Renal pelvis (tissue), 4 donors: ENCODE measurements around the gene MAP1LC3B2. TPM values are rescaled to one million over a fixed set of nuclear protein-coding genes. Genes with fewer than 3 reads are reported as not detected.
"Not testable (repeated sequence)": the region's sequence is repeated elsewhere in the genome, so short reads cannot be mapped to it uniquely, and the experiment has no call there.

ENCODE experiments used
- DNase-seq: peaks from one replicate; pipeline ENCODE4 v3.0.0-alpha.2; 2013
- polyA plus RNA-seq, 3 donors: library from polyadenylated mRNA; unstranded; fragments of 120-200 nt; gene quantifications; one replicate each; pipeline ENCODE4 v1.2.1, GENCODE V29; 2013; ENCODE audit not compliant: insufficient read length in 3 of 3

MAP1LC3B2 gene
- polyA plus RNA-seq, 3 donors: 8.1 to 11.8 (median 11.5) TPM

GRCh38 chr12:116556964-116557698 lies 2.0 kb upstream of the MAP1LC3B2 start:
- no peak for DNase-seq

DNA sequence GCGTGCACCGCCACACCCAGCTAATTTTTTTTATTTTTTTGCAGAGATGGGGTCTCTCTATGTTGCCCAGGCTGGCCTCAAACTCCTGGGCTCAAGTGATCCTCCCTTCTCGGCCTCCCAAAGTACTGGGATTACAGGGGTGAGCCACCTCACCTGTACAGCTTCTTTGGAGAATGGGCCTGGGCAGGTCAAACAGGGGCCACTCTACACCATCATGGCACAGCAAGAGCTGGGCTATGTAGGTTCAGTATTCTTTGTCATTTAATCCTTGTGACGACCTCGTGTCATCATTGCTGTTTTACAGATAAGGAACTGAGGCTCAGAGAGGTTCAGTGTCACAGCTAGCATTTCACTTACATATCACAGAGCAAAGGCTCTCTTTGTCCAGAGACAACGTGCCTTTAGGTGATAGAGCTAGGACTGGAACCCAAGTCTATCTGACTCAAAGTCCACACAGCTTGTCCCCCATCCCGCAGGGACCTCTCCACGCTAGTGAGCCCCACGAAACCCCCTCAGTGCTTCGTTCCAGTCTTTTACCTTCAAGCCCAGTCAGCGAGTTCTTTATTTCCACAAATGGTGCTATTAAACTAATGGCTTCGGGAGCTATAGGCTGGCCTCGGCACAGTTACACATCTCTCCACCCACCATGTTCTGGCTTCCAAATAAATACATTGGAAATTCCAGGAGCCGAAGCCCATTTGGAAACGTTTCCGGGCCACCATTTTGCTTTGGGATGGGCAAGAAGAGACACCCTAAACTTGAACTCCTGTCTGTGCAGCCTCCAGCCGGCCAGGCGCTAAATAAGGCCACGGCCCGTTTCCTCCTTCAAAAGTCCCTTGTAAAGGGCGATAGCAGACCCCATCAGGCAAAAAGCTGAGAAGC lies 660 bp upstream of the MAP1LC3B2 start:
- no peak for DNase-seq

GRCh38 chr12:116561181-116561821 lies 2.1 kb downstream of the MAP1LC3B2 start:
- DNase-seq: no peak

- no peak for DNase-seq
Observed at GRCh38 chr12:116562090-116562489, 2.9 kb downstream of the MAP1LC3B2 start.

DNA sequence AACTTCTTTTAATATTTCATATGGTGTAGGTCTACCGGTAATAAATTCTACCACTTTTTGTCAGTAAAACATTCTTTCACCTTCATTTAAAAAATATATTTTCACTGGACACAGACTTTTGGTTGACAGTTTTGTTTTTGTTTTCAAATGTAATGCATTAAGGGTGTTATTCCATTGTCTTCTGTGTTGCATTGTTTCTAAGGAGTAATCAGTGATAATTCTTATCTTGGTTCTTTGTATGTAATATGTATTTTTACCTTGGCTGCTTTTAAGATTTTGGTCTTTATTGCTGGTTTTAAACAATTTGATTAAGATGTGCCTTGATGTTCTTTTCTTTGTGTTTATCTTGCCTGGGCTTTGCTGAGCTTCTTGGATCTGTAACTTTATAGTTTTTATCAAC lies 4.1 kb downstream of the MAP1LC3B2 start:
- DNase-seq: no peak

DNA sequence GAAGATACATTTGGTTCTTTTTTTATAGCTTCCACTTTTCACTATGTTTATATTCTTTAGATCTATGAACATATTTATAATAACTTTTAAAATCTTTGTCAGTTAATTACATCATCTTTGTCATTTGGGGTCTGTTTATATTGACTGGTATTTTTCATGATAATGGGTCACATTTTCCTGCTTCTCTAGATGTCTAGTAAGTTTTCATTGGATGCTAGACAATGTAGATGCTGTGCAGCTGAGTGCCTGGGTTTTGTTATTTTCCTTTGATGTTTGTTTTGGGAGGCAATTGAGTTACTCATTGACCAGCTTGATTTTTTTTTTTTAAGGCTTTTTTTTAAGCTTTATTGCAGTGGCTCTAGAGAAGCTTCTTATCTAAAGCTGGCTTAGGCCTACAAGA lies 4.9 kb downstream of the MAP1LC3B2 start:
- DNase-seq: no peak

DNA sequence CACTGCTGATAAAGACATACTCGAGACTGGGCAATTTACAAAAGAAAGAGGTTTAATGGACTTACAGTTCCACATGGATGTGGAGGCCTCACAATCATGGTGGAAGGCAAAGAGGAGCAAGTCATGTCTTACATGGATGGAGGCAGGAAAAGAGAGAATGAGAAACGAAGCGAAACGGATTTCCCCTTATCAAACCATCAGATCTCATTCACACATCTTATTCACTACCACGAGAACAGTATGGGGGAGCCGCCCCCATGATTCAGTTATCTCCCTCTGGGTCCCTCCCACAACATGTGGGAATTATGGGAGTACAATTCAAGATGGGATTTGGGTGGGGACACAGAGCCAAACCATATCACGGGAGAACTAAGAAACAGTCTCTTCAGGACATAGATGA lies 6.0 kb downstream of the MAP1LC3B2 start:
- not testable (repeated sequence) for DNase-seq

- DNase-seq: no peak
Observed at GRCh38 chr12:116565963-116566362, 6.8 kb downstream of the MAP1LC3B2 start.

DNA sequence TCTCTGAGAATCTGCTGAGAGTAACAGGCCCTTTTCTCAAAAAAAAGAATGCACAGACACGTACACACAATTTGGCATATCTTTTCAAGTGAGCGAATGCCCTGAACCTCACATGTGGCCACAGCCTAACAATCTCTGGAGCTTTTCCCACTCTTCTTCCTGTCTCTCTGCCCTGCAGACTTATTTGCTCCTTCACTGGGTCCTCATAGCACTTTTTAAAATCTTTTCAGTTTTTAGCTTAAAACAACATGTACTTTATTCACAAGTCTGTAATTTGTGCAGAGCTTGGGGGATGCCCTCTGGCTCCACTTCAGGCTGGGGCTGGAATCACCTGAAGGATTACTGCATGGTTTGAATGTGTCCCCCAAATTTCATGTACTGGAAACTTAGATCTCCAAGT lies 9.0 kb downstream of the MAP1LC3B2 start:
- no peak for DNase-seq

- no peak for DNase-seq
Observed at GRCh38 chr12:116571089-116571488, 11.9 kb downstream of the MAP1LC3B2 start.

GRCh38 chr12:116573776-116574175 lies 14.6 kb downstream of the MAP1LC3B2 start:
- DNase-seq: no peak

GRCh38 chr12:116575754-116576153 lies 16.6 kb downstream of the MAP1LC3B2 start:
- DNase-seq: not testable (repeated sequence)

- no peak for DNase-seq
Observed at GRCh38 chr12:116577154-116577561, 18.0 kb downstream of the MAP1LC3B2 start.

DNA sequence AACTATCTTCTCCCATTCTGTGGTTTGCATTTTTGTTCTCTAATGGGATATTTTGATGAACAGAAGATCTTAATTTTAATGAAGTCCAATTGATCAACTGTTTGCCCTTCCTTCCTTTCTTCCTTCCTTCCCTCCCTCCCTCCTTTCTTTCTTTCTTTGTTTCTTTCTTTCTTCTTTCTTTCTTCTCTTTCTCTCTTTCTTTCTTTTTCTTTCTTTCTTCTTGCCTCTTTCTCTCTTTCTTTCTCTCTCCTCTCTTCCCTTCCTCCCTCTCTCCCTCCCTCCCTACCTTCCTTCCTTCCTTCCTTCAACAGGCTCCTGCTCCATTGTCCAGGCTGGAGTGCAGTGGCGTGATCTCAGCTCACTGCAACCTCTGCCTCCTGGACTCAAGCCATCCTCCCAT lies 18.9 kb downstream of the MAP1LC3B2 start:
- no peak for DNase-seq

- no peak for DNase-seq
Observed at GRCh38 chr12:116582610-116583009, 23.4 kb downstream of the MAP1LC3B2 start.

- no peak for DNase-seq
Observed at GRCh38 chr12:116583129-116583694, 24.0 kb downstream of the MAP1LC3B2 start.

GRCh38 chr12:116587270-116587669 lies 28.1 kb downstream of the MAP1LC3B2 start:
- no peak for DNase-seq

DNA sequence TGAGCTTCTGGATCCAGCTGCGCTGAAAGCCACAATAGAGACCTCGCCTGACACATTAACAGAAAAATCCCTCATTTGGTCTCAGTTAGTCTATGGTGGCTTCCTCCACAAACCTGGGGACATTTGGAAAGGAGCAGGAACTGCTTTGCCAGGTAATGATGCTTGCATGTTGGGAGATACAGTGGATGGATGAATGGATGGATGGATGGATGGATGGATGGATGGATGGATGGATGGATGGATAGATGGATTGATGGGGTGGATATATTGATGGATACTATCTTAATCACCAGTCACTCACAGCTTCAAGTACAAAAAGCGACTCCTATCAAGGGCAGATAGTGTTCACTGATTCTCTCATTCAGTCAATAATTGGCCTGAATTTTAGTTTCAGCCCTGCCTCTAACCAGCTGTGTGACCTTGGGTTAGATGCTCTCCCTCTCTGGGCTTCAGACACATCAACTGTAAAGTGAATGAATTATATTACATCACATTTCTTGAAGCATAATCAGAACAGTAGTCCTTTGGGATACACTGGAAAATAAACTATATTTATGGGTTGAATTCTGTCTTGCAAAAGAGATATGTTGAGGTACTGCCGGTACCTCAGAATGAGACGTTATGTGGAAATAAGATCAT lies 29.3 kb downstream of the MAP1LC3B2 start:
- DNase-seq: no peak

DNA sequence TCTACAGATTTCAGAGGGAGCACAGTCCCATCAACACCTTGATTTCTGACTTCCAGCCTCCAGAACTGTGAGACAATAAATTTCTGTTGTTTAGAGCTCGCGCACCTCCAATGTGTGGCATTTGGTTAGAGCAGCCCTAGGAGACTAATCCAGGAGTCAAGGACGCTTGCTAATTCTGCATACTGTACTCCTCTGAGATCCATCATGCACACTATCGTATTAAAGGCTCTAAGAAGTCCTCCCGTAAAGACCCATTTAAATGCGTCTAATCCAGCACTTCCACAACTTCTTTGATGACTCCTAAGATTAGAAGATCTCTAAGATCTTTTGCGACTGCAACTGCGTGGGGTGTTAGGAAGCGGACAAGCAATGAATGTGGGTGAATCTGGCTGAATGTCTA lies 30.4 kb downstream of the MAP1LC3B2 start:
- DNase-seq: no peak

GRCh38 chr12:116590561-116590960 lies 31.4 kb downstream of the MAP1LC3B2 start:
- DNase-seq: no peak

- DNase-seq: no peak
Observed at GRCh38 chr12:116591855-116592637, 32.9 kb downstream of the MAP1LC3B2 start.
